Skin epidermis (tissue), 12 donors: ENCODE results near the gene SLC35F6.
A peak's percentile ranks its signal among the peaks of the same experiment; 100 is the strongest.
"Not testable (repeated sequence)": the region's sequence is repeated elsewhere in the genome, so short reads cannot be mapped to it uniquely, and the experiment has no call there.

Experiments used
- H3K27ac ChIP-seq, 21 experiments: fragments of 200-600 bp; sonication (generic) in 11 of 21; one replicate each; pipeline ENCODE4 v1.5.0; 2020; ENCODE audit warnings: mild to moderate bottlenecking in 3 of 21, inconsistent platforms in 2 of 21, moderate library complexity in 2 of 21
- H3K4me3 ChIP-seq, 7 experiments: fragments of 200-600 bp; sonication (generic) in 2 of 7; one replicate each; pipeline ENCODE4 v1.5.0; 2020; ENCODE audit warnings: inconsistent platforms in 2 of 7, mild to moderate bottlenecking in 2 of 7, moderate library complexity in 1 of 7

Gene SLC35F6

DNA sequence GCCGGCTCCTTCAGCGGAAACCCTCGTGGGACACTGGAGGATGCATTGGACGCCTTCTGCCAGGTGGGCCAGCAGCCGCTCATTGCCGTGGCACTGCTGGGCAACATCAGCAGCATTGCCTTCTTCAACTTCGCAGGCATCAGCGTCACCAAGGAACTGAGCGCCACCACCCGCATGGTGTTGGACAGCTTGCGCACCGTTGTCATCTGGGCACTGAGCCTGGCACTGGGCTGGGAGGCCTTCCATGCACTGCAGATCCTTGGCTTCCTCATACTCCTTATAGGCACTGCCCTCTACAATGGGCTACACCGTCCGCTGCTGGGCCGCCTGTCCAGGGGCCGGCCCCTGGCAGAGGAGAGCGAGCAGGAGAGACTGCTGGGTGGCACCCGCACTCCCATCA lies 14.0 kb downstream of the SLC35F6 start:
- Histone ChIP-seq H3K27ac (peak overlapping the region in 1 of 21 experiments; percentile 22), H3K4me3 (no peak overlapping the region)

DNA sequence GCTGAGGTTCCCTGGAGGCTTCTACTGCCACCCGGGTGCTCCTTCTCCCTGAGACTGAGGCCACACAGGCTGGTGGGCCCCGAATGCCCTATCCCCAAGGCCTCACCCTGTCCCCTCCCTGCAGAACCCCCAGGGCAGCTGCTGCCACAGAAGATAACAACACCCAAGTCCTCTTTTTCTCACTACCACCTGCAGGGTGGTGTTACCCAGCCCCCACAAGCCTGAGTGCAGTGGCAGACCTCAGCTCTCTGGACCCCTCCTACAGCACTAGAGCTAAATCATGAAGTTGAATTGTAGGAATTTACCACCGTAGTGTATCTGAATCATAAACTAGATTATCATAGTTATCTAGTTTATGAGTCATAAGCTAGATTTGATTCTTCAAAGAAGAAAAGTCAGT lies 14.4 kb downstream of the SLC35F6 start:
- Histone ChIP-seq H3K27ac (peak overlapping the region in 1 of 21 experiments; percentile 22), H3K4me3 (no peak overlapping the region)

DNA sequence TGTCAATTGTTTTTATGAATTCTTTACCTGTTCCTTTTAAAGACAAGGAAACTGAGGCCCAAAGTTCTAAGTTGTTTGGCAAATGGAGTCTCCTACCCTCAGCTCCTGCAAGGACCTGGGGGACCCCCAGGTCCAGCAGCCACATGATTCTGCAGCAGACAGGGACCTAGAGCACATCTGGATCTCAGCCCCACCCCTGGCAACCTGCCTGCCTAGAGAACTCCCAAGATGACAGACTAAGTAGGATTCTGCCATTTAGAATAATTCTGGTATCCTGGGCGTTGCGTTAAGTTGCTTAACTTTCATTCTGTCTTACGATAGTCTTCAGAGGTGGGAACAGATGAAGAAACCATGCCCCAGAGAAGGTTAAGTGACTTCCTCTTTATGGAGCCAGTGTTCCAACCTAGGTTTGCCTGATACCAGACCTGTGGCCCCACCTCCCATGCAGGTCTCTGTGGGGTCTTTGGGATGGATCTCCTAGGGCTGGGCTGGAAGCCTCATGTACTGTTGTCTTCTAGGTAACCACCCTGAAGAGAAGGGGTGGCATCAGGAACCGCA lies 16.2 kb downstream of the SLC35F6 start:
- Histone ChIP-seq H3K27ac (peak overlapping the region in 3 of 21 experiments; percentile 3 to 38 (median 37)), H3K4me3 (no peak overlapping the region)

DNA sequence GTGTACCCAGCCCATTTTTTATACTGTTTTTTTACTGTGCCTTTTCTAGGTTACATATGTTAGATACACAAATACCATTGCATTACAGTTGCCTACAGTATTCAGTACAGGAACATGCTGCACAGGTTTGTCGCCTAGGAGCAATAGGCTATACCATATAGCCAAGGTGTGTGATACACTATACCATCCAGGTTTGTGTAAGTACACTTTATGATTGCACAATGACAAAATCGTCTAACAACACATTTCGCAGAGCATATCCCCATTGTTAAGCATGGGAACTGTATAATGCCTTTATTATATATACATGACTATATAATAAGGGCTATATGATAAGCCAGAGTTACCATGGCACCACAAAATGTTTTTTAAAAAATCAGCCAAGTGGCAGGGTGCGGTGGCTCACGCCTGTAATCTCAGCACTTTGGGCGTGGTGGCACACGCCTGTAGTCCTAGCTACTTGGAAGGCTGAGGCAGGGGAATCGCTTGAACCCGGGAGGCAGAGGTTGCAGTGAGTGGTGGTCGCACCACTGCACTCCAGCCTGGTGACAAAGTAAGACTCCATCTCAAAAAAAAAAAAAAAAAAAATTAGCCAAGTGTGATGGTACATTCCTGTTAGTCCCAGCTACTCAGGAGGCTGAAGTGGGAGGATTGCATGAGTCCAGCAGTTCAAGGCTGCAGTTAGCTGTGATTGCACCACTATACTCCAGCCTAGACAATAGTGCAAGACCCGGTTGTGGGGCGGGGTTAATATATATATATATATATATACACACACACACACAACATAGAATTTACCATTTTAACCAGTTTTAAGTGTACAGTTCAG lies 19.0 kb downstream of the SLC35F6 start:
- peak overlapping the region in 1 of 21 experiments; percentile 29 for H3K27ac ChIP-seq

DNA sequence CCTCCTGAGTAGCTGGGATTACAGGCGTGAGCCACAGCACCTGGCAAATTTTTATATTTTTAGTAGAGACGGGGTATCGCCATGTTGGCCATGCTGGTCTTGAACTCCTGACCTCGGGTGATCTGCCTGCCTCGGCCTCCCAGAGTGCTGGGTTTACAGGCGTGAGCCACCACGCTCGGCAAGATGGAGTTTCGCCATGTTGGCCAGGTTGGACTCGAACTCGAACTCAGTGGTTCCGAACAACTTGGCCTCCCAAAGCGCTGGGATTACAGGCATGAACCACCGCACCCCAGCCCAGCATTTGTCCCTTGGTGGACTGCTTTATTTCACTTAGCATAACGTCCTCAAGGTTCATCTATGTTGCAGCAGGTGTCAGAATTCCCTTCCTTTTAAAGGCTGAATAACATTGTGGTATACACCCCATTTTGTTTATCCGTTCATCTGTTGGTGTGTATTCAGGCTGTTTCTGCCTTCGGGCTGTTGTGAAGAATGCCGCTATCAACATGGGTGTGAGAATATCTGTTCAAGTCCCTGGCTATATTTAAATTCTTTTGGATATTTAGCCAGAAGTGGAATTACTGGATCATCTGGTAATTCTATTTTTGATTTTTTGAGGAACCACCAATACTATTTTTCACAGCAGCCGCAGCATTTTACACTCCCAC lies 20.6 kb downstream of the SLC35F6 start:
- peak overlapping the region in 3 of 7 experiments; percentile 24 to 96 (median 96) for H3K4me3 ChIP-seq
- peak overlapping the region in 5 of 21 experiments; percentile 9 to 69 (median 69) for H3K27ac ChIP-seq

More for the DNA sequence above, 19.0 kb downstream of the SLC35F6 start:
- no peak overlapping the region for H3K4me3 ChIP-seq

DNA sequence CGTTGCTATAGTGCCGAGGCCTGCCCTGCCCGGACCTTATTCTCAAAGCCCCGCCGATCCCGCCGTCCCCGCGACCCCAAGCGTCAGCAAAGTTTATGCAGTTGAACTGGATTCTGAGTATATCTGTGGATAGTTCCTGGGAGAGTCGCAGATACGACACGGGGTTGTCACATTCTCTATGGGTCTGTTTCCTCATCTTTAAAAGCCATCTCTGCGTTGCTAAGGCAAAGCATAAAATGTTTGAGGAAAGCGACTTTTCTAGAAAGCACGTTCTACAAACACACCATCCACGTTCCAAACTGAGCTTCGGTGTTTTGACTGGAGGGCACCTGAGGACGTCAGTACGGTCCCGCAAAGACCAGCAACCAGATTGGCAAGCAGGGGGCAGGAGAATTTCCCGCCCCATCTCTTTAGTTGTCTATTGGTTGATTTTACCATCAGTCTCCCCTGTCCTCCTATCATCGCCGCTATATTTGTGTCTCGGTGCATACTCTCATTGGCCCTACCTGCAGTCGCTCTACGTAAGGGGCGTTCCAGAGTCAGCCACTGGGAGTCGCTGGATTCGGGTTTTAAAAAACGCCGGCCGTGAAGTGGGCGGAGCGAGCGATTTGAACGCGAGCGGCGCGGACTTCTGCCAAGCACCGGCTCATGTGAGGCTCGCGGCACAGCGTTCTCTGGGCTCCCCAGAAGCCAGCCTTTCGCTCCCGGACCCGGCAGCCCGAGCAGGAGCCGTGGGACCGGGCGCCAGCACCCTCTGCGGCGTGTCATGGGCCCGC lies 21.5 kb downstream of the SLC35F6 start, which contains the start of gene CENPA:
TSS of gene CENPA (plus strand) at position 626 of the 776 bp plus-strand sequence. CDS start at position 767, 141 bp downstream.
- Histone ChIP-seq H3K27ac (peak within 1 kb of the TSS in 16 of 21 experiments; percentile 9 to 72 (median 48)), H3K4me3 (peak within 1 kb of the TSS; percentile 76 to 96 (median 89))

DNA sequence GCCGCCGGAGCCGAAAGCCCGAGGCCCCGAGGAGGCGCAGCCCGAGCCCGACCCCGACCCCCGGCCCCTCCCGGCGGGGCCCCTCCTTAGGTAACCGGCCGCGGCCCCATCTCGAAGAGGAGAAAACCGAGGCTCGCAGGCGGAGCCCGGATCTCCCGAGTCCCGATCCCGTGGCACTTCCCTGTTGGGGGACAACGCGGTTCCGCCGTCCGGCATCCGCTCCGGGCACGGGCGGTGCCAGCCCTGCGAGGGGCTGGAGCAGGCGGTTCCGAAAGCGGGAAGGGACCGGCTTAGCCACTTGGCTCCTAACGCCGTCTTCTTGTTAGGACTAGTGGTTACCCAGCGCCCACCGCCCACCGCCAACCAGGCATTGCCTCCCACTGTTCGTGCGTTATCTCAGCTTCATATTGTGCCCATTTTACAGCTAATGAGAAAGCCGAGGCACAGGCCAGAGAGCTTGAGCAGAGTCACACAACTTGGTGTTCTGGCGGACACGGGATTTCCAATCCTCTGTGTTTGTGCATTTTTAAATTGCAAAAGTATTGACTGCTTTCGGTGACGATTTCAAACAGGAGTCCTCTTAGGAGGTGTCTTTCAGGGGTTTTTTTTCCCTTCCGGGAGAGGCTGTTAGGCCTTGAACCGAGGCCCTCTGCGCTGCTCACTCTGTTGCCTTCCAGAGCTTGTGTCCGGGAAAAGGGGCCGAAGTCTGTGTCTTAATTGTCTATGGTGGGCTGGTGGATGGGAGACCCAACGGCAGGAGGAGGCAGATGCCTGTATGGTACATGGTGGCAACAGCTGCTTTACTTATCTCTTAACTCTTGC lies 22.3 kb downstream of the SLC35F6 start:
- Histone ChIP-seq H3K4me3 (peak overlapping the region; percentile 76 to 96 (median 89)), H3K27ac (peak overlapping the region in 12 of 21 experiments; percentile 12 to 72 (median 48))

DNA sequence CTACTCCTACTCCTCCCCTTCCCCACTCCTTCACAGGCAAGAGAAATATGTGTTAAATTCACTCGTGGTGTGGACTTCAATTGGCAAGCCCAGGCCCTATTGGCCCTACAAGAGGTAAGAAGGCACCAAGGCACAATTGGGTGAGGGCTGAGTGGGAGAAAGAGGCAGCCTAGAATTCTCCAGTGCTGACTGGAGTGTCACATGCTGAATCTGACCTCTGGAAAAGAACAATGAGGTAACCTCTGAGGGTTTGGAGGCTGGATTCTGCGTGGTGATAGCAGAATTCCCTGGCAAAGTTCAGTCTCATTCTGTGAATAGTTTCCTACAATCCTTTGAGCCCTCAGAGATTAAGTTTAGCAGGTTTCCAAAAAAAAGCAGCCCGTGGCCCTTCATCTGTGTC lies 28.6 kb downstream of the SLC35F6 start:
- no peak overlapping the region for H3K4me3 ChIP-seq
- no peak overlapping the region for H3K27ac ChIP-seq

DNA sequence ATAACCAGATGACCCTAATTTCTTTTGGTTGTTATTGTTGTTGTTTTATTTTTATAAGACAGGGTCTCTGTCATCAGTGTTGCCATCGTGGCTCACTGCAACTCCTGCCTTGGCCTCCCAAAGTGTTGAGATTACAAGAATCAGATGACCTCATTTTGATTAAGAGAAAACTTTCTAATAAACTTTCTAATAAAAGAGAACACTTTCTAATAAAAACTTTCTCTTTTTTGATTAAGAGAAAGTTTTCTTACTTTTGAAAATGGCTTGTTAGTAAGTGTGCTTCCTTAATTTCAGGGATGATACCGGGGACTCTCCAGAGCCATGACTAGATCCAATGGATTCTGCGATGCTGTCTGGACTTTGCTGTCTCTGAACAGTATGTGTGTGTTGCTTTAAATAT lies 29.4 kb downstream of the SLC35F6 start:
- Histone ChIP-seq H3K27ac (no peak overlapping the region), H3K4me3 (no peak overlapping the region)

DNA sequence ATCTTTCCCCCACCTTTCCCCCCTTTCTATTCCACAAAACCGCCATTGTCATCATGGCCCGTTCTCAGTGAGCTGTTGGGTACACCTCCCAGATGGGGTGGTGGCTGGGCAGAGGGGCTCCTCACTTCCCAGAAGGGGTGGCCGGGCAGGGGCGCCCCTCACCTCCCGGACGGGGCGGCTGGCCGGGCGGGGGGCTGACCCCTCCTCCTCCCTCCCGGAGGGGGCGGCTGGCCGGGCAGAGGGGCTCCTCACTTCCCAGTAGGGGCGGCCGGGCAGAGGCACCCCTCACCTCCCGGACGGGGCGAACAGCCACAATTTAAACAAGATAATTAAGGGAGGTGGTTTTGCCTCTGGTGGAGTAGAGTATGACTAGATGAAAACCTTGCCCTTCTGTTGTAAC lies 31.1 kb downstream of the SLC35F6 start:
- H3K27ac ChIP-seq, H3K4me3 ChIP-seq: not testable (repeated sequence)

DNA sequence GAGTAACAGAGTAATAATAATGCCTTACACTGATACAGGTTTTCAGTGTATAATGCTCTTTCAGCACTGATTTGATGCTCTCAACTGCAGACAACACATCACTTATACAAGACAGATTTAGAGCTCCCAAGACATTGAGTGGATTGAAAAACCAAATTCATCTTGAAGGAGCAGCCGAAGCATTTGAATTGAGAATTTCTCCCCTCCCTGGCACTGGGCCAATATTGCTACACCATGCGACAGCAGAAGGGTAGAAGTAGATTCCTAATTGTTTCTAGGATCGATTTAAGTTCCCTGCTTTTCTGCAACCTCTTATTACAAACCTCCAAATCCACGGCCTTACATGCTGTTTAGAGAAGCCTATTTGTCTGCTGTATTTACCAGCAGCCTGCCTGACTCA lies 37.2 kb downstream of the SLC35F6 start:
- no peak overlapping the region for H3K27ac ChIP-seq

DNA sequence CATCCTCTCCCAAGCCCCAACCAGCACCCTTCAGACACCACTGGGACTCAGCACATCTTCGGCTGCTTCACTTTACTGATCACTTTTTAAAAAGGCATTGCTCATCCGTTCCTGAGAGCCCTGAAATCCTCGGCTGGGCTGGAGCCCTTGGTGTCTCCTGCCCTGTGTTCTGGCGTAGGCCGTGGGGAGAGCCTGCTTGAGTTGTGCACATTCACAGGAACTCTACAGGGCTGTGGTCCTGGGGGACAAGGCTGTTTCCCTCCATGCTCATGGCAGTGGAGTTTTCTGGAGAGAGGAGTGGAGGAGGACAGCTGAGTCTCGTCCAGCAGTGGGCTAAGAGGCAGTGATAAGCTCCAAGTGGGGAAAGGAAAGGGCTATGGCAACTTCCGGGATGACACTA lies 37.7 kb downstream of the SLC35F6 start:
- Histone ChIP-seq H3K27ac (no peak overlapping the region), H3K4me3 (no peak overlapping the region)

More for the DNA sequence above, 37.2 kb downstream of the SLC35F6 start:
- no peak overlapping the region for H3K4me3 ChIP-seq

DNA sequence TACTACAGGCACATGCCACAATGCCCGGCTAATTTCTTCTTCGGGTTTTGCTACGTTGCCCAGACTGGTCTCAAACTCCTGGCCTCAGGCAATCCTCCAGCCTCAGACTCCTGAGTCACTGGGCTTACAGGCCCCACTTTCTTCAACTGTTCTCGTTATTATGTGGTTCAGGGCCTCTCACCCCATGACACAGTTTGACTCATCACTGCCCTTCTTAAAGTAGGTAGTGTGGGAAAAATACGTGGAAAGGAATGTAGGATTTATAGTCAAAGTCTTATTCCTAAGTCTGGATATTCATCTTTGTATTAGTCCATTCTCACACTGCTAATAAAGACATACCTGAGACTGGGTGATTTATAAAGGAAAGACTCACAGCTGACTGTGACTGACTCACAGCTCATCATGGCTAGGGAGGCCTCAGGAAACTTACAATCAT lies 41.2 kb downstream of the SLC35F6 start:
- Histone ChIP-seq H3K27ac (no peak overlapping the region), H3K4me3 (no peak overlapping the region)

DNA sequence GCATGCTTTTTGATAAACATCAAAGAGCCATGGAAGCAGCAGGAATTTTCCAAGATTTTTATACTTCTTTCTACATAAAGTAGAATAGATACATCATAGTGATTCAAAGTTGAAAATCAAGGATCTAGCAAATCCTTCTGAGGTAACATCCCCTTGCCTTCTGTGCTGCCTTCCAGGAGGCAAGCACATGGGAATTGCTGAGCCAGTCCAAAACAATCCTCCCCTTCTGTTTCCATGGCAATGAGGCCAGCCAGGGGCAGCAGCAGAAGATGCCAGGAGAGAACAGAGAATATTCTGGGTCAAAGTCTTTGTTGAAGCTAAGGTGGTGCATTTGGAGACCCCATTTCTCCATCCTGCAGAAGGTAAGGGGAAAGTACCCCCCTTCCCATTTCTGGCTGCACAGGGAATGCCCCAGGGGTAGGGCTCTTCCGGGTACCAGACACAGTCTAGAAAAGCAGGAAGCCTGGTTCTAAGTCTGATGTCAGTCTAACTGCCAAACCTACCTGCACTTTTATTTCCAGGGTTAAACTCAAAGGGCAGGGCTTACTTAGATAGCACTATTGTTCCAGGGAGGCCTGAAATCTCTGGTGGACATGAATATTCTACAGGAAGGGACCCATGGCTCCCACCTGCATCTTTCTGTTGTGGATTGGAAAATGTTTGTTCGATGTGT lies 43.8 kb downstream of the SLC35F6 start:
- Histone ChIP-seq H3K4me3 (no peak overlapping the region), H3K27ac (no peak overlapping the region)

DNA sequence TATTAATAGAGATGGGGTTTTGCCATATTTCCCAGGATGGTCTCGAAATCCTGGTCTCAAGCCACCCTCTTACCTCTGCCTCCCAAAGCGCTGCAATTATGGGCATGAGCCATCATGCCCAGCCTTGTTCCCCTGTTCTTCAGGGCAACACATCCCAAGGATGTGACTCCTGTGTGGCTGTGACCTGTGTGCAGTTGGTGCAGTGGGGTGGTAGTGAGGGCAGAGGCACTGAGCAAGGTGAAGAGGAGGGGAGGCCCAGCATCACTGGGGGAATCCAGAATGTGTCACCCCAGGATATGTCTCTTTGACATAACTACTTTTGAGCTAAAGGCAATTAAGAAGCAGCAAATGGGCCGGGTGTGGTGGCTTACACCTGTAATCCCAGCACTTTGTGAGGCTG lies 45.1 kb downstream of the SLC35F6 start:
- H3K4me3 ChIP-seq: no peak overlapping the region

DNA sequence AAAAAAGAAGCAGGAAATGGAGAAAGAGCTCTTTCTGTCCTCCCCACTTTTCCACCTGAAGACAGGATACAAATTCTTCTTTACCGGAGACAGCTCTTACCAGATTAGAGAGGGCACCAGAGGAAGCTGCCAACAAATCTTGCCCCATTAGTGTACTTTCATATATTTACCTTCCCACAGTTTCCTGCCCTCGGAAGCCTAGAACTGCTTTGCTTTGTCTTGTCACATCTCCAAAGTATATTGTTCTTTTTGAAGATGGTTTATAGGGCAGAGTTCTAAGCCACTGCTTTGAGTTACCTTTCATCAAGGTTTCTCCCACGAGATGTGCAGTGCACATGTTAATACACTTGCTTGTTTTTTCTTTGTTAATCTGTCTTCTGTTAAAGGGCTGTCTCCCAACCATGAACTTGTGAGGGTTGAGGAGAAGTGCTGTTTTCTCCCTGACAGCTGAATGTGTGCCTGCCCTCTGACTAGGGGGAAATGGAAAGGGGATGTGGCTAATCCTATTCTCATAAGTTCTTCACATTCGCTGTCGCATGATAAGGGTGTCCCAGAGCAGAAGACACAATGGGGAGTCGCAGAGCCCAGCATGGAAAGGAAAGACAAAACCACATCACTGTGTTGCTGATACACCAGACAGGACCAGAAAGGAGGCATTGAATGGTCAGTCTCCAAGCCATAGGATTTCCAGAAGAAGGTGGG lies 45.9 kb downstream of the SLC35F6 start:
- Histone ChIP-seq H3K4me3 (no peak overlapping the region), H3K27ac (no peak overlapping the region)

More for the DNA sequence above, 45.1 kb downstream of the SLC35F6 start:
- H3K27ac ChIP-seq: no peak overlapping the region

DNA sequence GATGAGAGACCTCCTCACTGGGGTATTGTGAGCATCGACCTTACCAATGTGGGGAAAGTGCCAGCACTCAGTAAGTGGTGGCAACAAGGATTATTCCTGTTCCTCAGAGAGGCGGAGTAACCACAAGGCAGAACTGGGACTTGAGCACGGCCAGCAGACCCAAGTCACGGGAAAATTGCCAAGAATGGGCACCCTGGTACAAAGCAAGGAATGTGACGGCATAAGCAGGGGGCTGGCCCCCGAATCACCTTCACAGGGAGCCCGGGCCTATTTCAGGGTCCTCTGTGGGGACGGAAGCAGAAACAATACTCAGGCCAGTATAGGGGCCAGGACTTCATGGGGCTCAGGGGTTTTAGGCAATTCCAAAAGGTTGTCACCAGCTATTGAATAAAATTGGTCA lies 47.2 kb downstream of the SLC35F6 start:
- H3K4me3 ChIP-seq: no peak overlapping the region
- no peak overlapping the region for H3K27ac ChIP-seq
